Diencephalon (tissue), 1 donor: ENCODE data around the gene GAGE12F. TPM values are rescaled to one million over a fixed set of nuclear protein-coding genes. Genes with fewer than 3 reads are reported as not detected.

Experiments
- small RNA-seq: library from RNA; depleted of rRNA; stranded (forward); fragments of <200 nt; gene quantifications from one replicate; pipeline ENCODE3, GENCODE V24; 2014
- total RNA-seq: library from RNA; depleted of rRNA; stranded (reverse); fragments of >200 nt; gene quantifications from one replicate; pipeline ENCODE4 v1.2.3, GENCODE V29; 2014

Gene GAGE12F, protein sequence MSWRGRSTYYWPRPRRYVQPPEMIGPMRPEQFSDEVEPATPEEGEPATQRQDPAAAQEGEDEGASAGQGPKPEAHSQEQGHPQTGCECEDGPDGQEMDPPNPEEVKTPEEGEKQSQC
- total RNA-seq = not detected

DNA sequence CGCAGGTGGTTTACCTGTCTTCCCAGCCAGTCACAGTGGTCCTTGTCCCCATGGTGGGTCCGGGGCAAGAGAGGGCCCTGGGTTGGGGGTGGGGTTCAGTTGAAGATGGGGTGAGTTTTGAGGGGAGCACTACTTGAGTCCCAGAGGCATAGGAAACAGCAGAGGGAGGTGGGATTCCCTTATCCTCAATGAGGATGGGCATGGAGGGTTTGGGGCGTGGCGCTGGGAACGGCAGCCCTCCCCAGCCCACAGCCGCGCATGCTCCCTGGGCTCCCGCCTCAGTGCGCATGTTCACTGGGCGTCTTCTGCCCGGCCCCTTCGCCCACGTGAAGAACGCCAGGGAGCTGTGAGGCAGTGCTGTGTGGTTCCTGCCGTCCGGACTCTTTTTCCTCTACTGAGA is at the start of gene GAGE12F:
GAGE12F (plus strand) TSS at position 301 of the 400 bp plus-strand sequence. CDS start 1,155 bp downstream, outside the sequence.

DNA sequence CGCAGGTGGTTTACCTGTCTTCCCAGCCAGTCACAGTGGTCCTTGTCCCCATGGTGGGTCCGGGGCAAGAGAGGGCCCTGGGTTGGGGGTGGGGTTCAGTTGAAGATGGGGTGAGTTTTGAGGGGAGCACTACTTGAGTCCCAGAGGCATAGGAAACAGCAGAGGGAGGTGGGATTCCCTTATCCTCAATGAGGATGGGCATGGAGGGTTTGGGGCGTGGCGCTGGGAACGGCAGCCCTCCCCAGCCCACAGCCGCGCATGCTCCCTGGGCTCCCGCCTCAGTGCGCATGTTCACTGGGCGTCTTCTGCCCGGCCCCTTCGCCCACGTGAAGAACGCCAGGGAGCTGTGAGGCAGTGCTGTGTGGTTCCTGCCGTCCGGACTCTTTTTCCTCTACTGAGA is 28.8 kb upstream of the GAGE12F start, which contains the start of gene GAGE12C:
GAGE12C (plus strand) TSS at position 301 of the 400 bp plus-strand sequence. CDS start 1,155 bp downstream, outside the sequence.

GRCh38 chrX:49541433-49541832 is 19.2 kb upstream of the GAGE12F start, which contains the start of gene GAGE12D:
GAGE12D (plus strand) TSS chrX:49541733; CDS start chrX:49542888, 1,155 bp downstream.

DNA sequence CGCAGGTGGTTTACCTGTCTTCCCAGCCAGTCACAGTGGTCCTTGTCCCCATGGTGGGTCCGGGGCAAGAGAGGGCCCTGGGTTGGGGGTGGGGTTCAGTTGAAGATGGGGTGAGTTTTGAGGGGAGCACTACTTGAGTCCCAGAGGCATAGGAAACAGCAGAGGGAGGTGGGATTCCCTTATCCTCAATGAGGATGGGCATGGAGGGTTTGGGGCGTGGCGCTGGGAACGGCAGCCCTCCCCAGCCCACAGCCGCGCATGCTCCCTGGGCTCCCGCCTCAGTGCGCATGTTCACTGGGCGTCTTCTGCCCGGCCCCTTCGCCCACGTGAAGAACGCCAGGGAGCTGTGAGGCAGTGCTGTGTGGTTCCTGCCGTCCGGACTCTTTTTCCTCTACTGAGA is 9.7 kb upstream of the GAGE12F start, which contains the start of gene GAGE12E:
GAGE12E (plus strand) TSS at position 301 of the 400 bp plus-strand sequence. CDS start 1,155 bp downstream, outside the sequence.

DNA sequence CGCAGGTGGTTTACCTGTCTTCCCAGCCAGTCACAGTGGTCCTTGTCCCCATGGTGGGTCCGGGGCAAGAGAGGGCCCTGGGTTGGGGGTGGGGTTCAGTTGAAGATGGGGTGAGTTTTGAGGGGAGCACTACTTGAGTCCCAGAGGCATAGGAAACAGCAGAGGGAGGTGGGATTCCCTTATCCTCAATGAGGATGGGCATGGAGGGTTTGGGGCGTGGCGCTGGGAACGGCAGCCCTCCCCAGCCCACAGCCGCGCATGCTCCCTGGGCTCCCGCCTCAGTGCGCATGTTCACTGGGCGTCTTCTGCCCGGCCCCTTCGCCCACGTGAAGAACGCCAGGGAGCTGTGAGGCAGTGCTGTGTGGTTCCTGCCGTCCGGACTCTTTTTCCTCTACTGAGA is 9.5 kb downstream of the GAGE12F start, which contains the start of gene GAGE12G:
GAGE12G (plus strand) TSS at position 301 of the 400 bp plus-strand sequence. CDS start 1,155 bp downstream, outside the sequence.

DNA sequence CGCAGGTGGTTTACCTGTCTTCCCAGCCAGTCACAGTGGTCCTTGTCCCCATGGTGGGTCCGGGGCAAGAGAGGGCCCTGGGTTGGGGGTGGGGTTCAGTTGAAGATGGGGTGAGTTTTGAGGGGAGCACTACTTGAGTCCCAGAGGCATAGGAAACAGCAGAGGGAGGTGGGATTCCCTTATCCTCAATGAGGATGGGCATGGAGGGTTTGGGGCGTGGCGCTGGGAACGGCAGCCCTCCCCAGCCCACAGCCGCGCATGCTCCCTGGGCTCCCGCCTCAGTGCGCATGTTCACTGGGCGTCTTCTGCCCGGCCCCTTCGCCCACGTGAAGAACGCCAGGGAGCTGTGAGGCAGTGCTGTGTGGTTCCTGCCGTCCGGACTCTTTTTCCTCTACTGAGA is 19.0 kb downstream of the GAGE12F start, which contains the start of gene GAGE12H:
GAGE12H (plus strand) TSS at position 301 of the 400 bp plus-strand sequence. CDS start 1,155 bp downstream, outside the sequence.

DNA sequence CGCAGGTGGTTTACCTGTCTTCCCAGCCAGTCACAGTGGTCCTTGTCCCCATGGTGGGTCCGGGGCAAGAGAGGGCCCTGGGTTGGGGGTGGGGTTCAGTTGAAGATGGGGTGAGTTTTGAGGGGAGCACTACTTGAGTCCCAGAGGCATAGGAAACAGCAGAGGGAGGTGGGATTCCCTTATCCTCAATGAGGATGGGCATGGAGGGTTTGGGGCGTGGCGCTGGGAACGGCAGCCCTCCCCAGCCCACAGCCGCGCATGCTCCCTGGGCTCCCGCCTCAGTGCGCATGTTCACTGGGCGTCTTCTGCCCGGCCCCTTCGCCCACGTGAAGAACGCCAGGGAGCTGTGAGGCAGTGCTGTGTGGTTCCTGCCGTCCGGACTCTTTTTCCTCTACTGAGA is 28.6 kb downstream of the GAGE12F start, which contains the start of gene GAGE2A:
GAGE2A (plus strand) TSS at position 301 of the 400 bp plus-strand sequence. CDS start 1,155 bp downstream, outside the sequence.

GRCh38 chrX:49598720-49599119 is 38.1 kb downstream of the GAGE12F start, which contains the start of gene GAGE1:
GAGE1 (plus strand) TSS chrX:49599020; CDS start chrX:49600175, 1,155 bp downstream.

Small RNA genes lying within 50 kb of the gene (small RNA-seq; reads per million reads assigned to genes)
- gene GAGE12B = not detected

Other genes starting within 250 kb of the GAGE12F start
- not detected for gene GAGE12J, start 238.8 kb upstream of the GAGE12F start, total RNA-seq
- gene GAGE13, start 229.3 kb upstream of the GAGE12F start, total RNA-seq = not detected
- gene GAGE12C, start 28.7 kb upstream of the GAGE12F start, total RNA-seq = not detected
- gene GAGE12D, start 19.1 kb upstream of the GAGE12F start, total RNA-seq = not detected
- not detected for gene GAGE12E, start 9.6 kb upstream of the GAGE12F start, total RNA-seq
- not detected for gene GAGE12G, start 9.6 kb downstream of the GAGE12F start, total RNA-seq
- not detected for gene GAGE12H, start 19.1 kb downstream of the GAGE12F start, total RNA-seq
- not detected for gene GAGE2A, start 28.7 kb downstream of the GAGE12F start, total RNA-seq
- gene GAGE1, start 38.2 kb downstream of the GAGE12F start, total RNA-seq = not detected
- gene PAGE1, start 135.1 kb downstream of the GAGE12F start, total RNA-seq = not detected